ENCODE data around the gene PADI1.

Gene PADI1

DNA sequence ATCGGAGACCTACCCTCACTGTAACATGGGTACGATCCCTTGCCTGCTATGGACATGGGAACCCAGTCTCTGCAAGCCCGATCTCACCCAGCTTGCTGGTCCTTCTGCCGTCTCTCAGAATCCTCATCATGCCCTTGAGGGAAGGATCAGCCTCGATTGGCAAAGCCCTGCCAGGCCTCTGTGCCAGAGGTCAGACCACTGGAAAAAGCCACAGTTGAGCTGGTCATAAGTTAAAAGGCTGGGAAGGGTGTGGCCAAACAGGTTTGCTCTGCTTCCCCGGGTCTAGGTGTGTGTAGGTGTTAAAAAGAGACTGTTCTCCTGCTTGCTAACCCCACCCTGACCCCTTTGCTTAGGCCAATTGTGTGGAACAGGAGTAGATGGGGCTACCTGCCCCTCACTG lies 24.5 kb downstream of the PADI1 start:
- H3K79me2 ChIP-seq, result no peaks in the 10 kb centered on the region
- H3K36me3 ChIP-seq (ENCODE audit: control insufficient read depth, insufficient read depth, low read length), result no peaks in the 10 kb centered on the region
- H2AFZ ChIP-seq, result no peak overlapping the region
- TF ChIP-seq, protein P1, sequence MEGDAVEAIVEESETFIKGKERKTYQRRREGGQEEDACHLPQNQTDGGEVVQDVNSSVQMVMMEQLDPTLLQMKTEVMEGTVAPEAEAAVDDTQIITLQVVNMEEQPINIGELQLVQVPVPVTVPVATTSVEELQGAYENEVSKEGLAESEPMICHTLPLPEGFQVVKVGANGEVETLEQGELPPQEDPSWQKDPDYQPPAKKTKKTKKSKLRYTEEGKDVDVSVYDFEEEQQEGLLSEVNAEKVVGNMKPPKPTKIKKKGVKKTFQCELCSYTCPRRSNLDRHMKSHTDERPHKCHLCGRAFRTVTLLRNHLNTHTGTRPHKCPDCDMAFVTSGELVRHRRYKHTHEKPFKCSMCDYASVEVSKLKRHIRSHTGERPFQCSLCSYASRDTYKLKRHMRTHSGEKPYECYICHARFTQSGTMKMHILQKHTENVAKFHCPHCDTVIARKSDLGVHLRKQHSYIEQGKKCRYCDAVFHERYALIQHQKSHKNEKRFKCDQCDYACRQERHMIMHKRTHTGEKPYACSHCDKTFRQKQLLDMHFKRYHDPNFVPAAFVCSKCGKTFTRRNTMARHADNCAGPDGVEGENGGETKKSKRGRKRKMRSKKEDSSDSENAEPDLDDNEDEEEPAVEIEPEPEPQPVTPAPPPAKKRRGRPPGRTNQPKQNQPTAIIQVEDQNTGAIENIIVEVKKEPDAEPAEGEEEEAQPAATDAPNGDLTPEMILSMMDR (IDR thresholded peaks at IDR 0.05), result no peak
- no peaks in the 10 kb centered on the region for H3K9me3 ChIP-seq (ENCODE audit: control insufficient read depth, low read length)
- H3K4me3 ChIP-seq (ENCODE audit: low read depth, low read length), result no peak overlapping the region
- H3K9ac ChIP-seq, result no peak overlapping the region
- H3K4me1 ChIP-seq, result no peaks in the 10 kb centered on the region
- no peak overlapping the region for H3K27ac ChIP-seq
- H3K27me3 ChIP-seq (ENCODE audit: control insufficient read depth, insufficient read depth, low read length), result no peaks in the 10 kb centered on the region
- no peak overlapping the region for H3K4me2 ChIP-seq (ENCODE audit: low read length)

DNA sequence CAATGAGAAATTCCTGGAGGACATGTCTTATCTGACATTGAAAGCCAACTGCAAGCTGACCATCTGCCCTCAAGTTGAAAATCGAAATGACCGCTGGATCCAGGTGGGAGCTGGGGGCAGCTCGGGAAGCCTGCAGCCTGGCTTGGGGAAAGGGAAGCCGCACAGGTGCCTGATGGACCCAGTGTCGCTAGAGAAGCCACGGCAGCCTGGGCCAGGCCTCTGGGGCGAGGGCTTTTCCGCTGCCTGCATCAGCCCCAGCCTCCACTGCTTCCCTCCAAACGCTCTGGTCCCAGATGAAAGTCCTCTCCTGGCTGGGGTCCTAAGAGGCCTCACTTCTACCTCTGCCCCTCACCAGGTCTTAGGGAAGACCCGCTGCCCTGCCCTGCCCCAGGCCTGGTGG lies 25.2 kb downstream of the PADI1 start:
- Histone ChIP-seq H3K27ac (no peak overlapping the region), H3K9ac (no peak overlapping the region), H3K36me3 (ENCODE audit: control insufficient read depth, insufficient read depth, low read length) (no peaks in the 10 kb centered on the region), H3K4me2 (ENCODE audit: low read length) (no peak overlapping the region), H2AFZ (no peak overlapping the region), H3K27me3 (ENCODE audit: control insufficient read depth, insufficient read depth, low read length) (no peaks in the 10 kb centered on the region), H3K79me2 (no peaks in the 10 kb centered on the region), H3K4me3 (ENCODE audit: low read depth, low read length) (no peak overlapping the region), H3K9me3 (ENCODE audit: control insufficient read depth, low read length) (no peaks in the 10 kb centered on the region), H3K4me1 (no peaks in the 10 kb centered on the region)
- TF ChIP-seq, protein P1 (IDR thresholded peaks at IDR 0.05), result no peak

- TF ChIP-seq, protein P1 (IDR thresholded peaks at IDR 0.05), result no peak
- H3K9me3 ChIP-seq (ENCODE audit: control insufficient read depth, low read length), result no peaks in the 10 kb centered on the region
- H3K4me2 ChIP-seq (ENCODE audit: low read length), result no peak overlapping the region
- H3K27me3 ChIP-seq (ENCODE audit: control insufficient read depth, insufficient read depth, low read length), result no peaks in the 10 kb centered on the region
- no peak overlapping the region for H2AFZ ChIP-seq
- H3K9ac ChIP-seq, result no peak overlapping the region
- H3K4me3 ChIP-seq (ENCODE audit: low read depth, low read length), result no peak overlapping the region
- H3K79me2 ChIP-seq, result no peaks in the 10 kb centered on the region
- no peak overlapping the region for H3K27ac ChIP-seq
- H3K4me1 ChIP-seq, result no peaks in the 10 kb centered on the region
- no peaks in the 10 kb centered on the region for H3K36me3 ChIP-seq (ENCODE audit: control insufficient read depth, insufficient read depth, low read length)
Measured at GRCh38 chr1:17230671-17231310, 25.9 kb downstream of the PADI1 start.

DNA sequence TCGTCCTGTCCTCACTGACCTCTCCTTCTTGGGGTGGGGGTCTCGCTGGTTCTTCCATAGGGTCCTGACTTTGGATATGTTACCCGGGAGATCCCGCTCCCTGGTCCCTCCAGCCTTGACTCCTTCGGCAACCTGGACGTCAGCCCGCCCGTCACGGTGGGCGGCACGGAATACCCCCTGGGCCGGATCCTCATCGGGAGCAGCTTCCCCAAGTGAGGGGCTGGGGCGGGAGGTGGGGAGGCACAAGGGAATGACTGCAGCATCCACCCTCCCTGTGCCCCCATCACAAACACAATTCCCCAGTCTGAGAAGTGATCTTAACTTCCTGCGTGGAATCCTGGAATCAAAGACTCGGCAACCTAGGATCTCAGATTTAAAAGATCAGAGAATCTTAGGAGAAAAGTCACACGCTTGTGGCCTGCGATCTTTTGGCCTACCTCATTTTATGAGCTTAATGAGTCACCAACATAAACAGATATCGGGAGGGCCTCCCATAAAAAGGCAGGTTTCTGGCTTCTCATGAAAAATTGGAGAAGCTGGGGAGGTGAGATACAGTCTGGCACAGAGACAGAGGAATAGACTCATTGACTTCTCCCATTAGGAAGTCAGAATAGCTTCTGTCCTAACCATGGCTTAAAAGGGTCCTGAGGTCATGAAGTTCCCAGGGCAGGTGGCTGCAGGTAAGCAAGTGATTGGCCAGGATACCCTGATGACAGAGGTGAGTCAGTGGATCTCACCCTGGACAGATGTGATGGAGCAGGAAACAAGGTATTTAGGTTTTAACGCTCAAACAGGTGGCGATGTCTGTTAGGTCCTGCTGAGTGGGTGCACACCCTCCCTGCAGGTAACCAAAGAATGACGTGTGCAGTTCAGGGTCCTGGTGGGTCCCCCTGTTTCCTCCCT lies 28.1 kb downstream of the PADI1 start:
- no peak overlapping the region for H3K4me3 ChIP-seq (ENCODE audit: low read depth, low read length)
- no peak overlapping the region for H3K27ac ChIP-seq
- no peaks in the 10 kb centered on the region for H3K27me3 ChIP-seq (ENCODE audit: control insufficient read depth, insufficient read depth, low read length)
- H3K9me3 ChIP-seq (ENCODE audit: control insufficient read depth, low read length), result no peaks in the 10 kb centered on the region
- no peak overlapping the region for H2AFZ ChIP-seq
- H3K79me2 ChIP-seq, result no peaks in the 10 kb centered on the region
- TF ChIP-seq, protein P1 (IDR thresholded peaks at IDR 0.05), result no peak
- no peaks in the 10 kb centered on the region for H3K4me1 ChIP-seq
- H3K4me2 ChIP-seq (ENCODE audit: low read length), result no peak overlapping the region
- H3K36me3 ChIP-seq (ENCODE audit: control insufficient read depth, insufficient read depth, low read length), result no peaks in the 10 kb centered on the region
- H3K9ac ChIP-seq, result no peak overlapping the region
